GM23248 (cell line): ENCODE data around the gene SPAG17.

Experiments used
- EZH2 ChIP-seq: fragments of 200-600 bp; sonication (generic); IDR thresholded peaks from 2 replicates; pipeline ENCODE4 v1.6.1; 2018; ENCODE audit warnings: antibody characterized with exemption, mild to moderate bottlenecking; ENCODE audit not compliant: insufficient read depth, poor library complexity, severe bottlenecking
- EZH2phosphoT487 ChIP-seq: fragments of 200-600 bp; sonication (generic); IDR thresholded peaks from 2 replicates; pipeline ENCODE4 v1.6.1; 2018; ENCODE audit warnings: antibody characterized with exemption, moderate library complexity, mild to moderate bottlenecking, low read depth; ENCODE audit not compliant: insufficient read depth

GRCh38 chr1:118118469-118118868 lies 66.6 kb downstream of the SPAG17 start:
- TF ChIP-seq EZH2phosphoT487 (no peak), EZH2 (no peak)
